ENCODE measurements around the gene TLL2. TPM values are rescaled to one million over a fixed set of nuclear protein-coding genes. Genes with fewer than 3 reads are reported as not detected.

The TLL2 gene
- total and polyA plus RNA-seq, 4 donors, result 0.07 to 0.23 (median 0.10) TPM

- H3K36me3 ChIP-seq (ENCODE audit: control insufficient read depth in 4 of 4, insufficient read depth in 4 of 4, low read length in 4 of 4), result no peaks in the 10 kb centered on the region
- peaks cover 0 to 6% (median 0%) of the 10 kb centered on the region in 5 donors for H3K4me1 ChIP-seq (ENCODE audit: control insufficient read depth in 5 of 5, insufficient read depth in 5 of 5, low read length in 5 of 5)
- TF ChIP-seq, protein P1, sequence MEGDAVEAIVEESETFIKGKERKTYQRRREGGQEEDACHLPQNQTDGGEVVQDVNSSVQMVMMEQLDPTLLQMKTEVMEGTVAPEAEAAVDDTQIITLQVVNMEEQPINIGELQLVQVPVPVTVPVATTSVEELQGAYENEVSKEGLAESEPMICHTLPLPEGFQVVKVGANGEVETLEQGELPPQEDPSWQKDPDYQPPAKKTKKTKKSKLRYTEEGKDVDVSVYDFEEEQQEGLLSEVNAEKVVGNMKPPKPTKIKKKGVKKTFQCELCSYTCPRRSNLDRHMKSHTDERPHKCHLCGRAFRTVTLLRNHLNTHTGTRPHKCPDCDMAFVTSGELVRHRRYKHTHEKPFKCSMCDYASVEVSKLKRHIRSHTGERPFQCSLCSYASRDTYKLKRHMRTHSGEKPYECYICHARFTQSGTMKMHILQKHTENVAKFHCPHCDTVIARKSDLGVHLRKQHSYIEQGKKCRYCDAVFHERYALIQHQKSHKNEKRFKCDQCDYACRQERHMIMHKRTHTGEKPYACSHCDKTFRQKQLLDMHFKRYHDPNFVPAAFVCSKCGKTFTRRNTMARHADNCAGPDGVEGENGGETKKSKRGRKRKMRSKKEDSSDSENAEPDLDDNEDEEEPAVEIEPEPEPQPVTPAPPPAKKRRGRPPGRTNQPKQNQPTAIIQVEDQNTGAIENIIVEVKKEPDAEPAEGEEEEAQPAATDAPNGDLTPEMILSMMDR (IDR thresholded peaks at IDR 0.05; ENCODE audit: control extremely low read depth, extremely low read depth), result no peak
- WGBS, 2 donors, result 46 to 70% methylated on average over 7 of the region's 7 CpGs
- H3K27ac ChIP-seq (ENCODE audit: low read depth in 1 of 2, low read length in 1 of 2), result no peak overlapping the region
- peaks cover 2 to 3% (median 2%) of the 10 kb centered on the region in 3 donors for H3K27me3 ChIP-seq (ENCODE audit: control insufficient read depth in 3 of 3, insufficient read depth in 3 of 3, low read length in 2 of 3)
- no peak overlapping the region for H3K9ac ChIP-seq (ENCODE audit: insufficient read depth in 1 of 2, low read length in 2 of 2)
- ATAC-seq (ENCODE audit: insufficient read depth, low FRiP score), result peak; percentile 42
- H3K4me3 ChIP-seq, result no peak overlapping the region
- peaks cover 0 to 4% (median 0%) of the 10 kb centered on the region in 4 donors for H3K9me3 ChIP-seq (ENCODE audit: control insufficient read depth in 4 of 4, insufficient read depth in 3 of 4, low read length in 3 of 4)
- no peak for DNase-seq
These were observed 132.9 kb downstream of the TLL2 start for GRCh38 chr10:96380821-96381220.

- no peak overlapping the region for H3K4me3 ChIP-seq
- WGBS, 2 donors, result 77 to 87% methylated on average over 8 of the region's 8 CpGs
- ATAC-seq (ENCODE audit: insufficient read depth, low FRiP score) (no peak), DNase-seq (no peak)
- peaks cover 0 to 10% (median 0%) of the 10 kb centered on the region in 5 donors for H3K4me1 ChIP-seq (ENCODE audit: control insufficient read depth in 5 of 5, insufficient read depth in 5 of 5, low read length in 5 of 5)
- peaks cover 0 to 4% (median 0%) of the 10 kb centered on the region in 4 donors for H3K9me3 ChIP-seq (ENCODE audit: control insufficient read depth in 4 of 4, insufficient read depth in 3 of 4, low read length in 3 of 4)
- H3K36me3 ChIP-seq (ENCODE audit: control insufficient read depth in 4 of 4, insufficient read depth in 4 of 4, low read length in 4 of 4), result no peaks in the 10 kb centered on the region
- H3K9ac ChIP-seq (ENCODE audit: insufficient read depth in 1 of 2, low read length in 2 of 2), result no peak overlapping the region
- H3K27ac ChIP-seq (ENCODE audit: low read depth in 1 of 2, low read length in 1 of 2), result no peak overlapping the region
- peaks cover 0 to under 1% (median 0%) of the 10 kb centered on the region in 3 donors for H3K27me3 ChIP-seq (ENCODE audit: control insufficient read depth in 3 of 3, insufficient read depth in 3 of 3, low read length in 2 of 3)
- TF ChIP-seq, protein P1 (IDR thresholded peaks at IDR 0.05; ENCODE audit: control extremely low read depth, extremely low read depth), result no peak
These were observed 134.0 kb downstream of the TLL2 start for GRCh38 chr10:96379758-96380157.

DNA sequence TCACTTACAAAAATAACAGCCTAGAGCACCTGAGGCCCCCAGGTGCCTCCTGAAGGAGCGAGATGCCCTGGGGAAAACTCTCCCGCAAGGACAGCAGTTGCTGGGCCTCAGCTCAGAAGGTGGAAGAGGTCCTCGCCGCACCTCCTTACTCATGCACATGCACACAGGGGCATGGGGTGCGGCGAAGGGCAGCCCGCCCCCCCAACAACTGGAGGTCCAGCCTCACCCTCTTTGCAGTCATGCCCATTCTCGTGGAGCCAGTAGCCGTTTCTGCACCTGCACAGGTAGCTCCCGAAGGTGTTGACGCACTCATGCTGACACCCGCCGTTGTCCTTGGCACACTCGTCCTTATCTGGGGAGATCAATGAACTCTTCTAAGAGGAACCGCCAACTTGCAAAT, 135.0 kb downstream of the TLL2 start:
- TF ChIP-seq, protein P1 (IDR thresholded peaks at IDR 0.05; ENCODE audit: control extremely low read depth, extremely low read depth), result no peak
- H3K9ac ChIP-seq (ENCODE audit: insufficient read depth in 1 of 2, low read length in 2 of 2), result no peak overlapping the region
- no peak for ATAC-seq (ENCODE audit: insufficient read depth, low FRiP score)
- H3K9me3 ChIP-seq (ENCODE audit: control insufficient read depth in 4 of 4, insufficient read depth in 3 of 4, low read length in 3 of 4), result peaks cover 0 to 2% (median 0%) of the 10 kb centered on the region in 4 donors
- H3K36me3 ChIP-seq (ENCODE audit: control insufficient read depth in 4 of 4, insufficient read depth in 4 of 4, low read length in 4 of 4), result no peaks in the 10 kb centered on the region
- H3K4me1 ChIP-seq (ENCODE audit: control insufficient read depth in 5 of 5, insufficient read depth in 5 of 5, low read length in 5 of 5), result peaks cover 0 to 12% (median 0%) of the 10 kb centered on the region in 5 donors
- WGBS, 2 donors, result 80 to 93% methylated on average over 15 of the region's 15 CpGs
- H3K27me3 ChIP-seq (ENCODE audit: control insufficient read depth in 3 of 3, insufficient read depth in 3 of 3, low read length in 2 of 3), result peaks cover 0 to 7% (median 0%) of the 10 kb centered on the region in 3 donors
- DNase-seq, result no peak
- H3K4me3 ChIP-seq, result no peak overlapping the region
- no peak overlapping the region for H3K27ac ChIP-seq (ENCODE audit: low read depth in 1 of 2, low read length in 1 of 2)

DNA sequence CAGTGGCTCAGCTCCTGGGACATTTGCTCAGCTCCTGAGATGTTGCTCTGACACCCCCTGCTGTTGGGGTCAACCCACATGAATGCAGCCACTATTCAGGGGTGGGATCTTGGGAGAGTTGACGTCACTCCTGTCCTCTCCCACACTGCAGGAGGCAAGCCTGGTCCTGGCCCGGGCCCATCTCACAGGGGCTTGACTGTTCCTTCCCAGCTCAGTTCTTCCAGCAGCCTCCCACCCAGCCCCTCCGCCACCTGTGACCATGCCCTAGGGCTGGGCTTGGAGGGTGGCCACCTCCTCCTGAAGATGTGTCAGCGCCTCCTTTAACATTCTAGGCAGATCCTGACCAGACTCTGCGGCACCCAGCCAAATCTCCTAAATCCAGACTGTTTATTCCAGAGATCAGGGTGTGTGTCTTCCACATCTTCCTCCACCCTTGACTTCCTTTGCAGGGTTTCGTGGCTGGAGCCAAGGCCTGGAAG, 135.9 kb downstream of the TLL2 start:
- Histone ChIP-seq H3K27ac (ENCODE audit: low read depth in 1 of 2, low read length in 1 of 2) (no peak overlapping the region), H3K9ac (ENCODE audit: insufficient read depth in 1 of 2, low read length in 2 of 2) (no peak overlapping the region), H3K9me3 (ENCODE audit: control insufficient read depth in 4 of 4, insufficient read depth in 3 of 4, low read length in 3 of 4) (peaks cover 0 to 2% (median 0%) of the 10 kb centered on the region in 4 donors), H3K27me3 (ENCODE audit: control insufficient read depth in 3 of 3, insufficient read depth in 3 of 3, low read length in 2 of 3) (peaks cover 0 to 7% (median 0%) of the 10 kb centered on the region in 3 donors), H3K4me1 (ENCODE audit: control insufficient read depth in 5 of 5, insufficient read depth in 5 of 5, low read length in 5 of 5) (peaks cover 0 to 12% (median 0%) of the 10 kb centered on the region in 5 donors), H3K4me3 (no peak overlapping the region), H3K36me3 (ENCODE audit: control insufficient read depth in 4 of 4, insufficient read depth in 4 of 4, low read length in 4 of 4) (no peaks in the 10 kb centered on the region)
- 64 to 71% methylated on average over 6 of the region's 6 CpGs for WGBS, 2 donors
- no peak for ATAC-seq (ENCODE audit: insufficient read depth, low FRiP score)
- no peak for DNase-seq
- TF ChIP-seq, protein P1 (IDR thresholded peaks at IDR 0.05; ENCODE audit: control extremely low read depth, extremely low read depth), result no peak

Data from lung (tissue), 12 donors.